AG10803 (cell line): ENCODE results near the gene TRIM15.
"Not testable (repeated sequence)": the region's sequence is repeated elsewhere in the genome, so short reads cannot be mapped to it uniquely, and the experiment has no call there.

Source experiments
- DNase-seq: peaks from one replicate; pipeline ENCODE4 v3.0.0; 2010; ENCODE audit warnings: low read depth
- H3K4me3 ChIP-seq: 2 replicates; pipeline ENCODE4 v1.5.1; 2011; ENCODE audit warnings: mild to moderate bottlenecking, low read length, control low read depth
- CTCF ChIP-seq: conservative IDR thresholded peaks from 2 replicates; pipeline ENCODE4 v1.5.1; 2011; ENCODE audit warnings: mild to moderate bottlenecking, low read length, control low read depth, inconsistent platforms

The TRIM15 gene

GRCh38 chr6:30158475-30159040 lies 4.8 kb upstream of the TRIM15 start:
- no peak for TF ChIP-seq CTCF
- no peak overlapping the region for H3K4me3 ChIP-seq
- no peak for DNase-seq

- TF ChIP-seq CTCF, result no peak
- no peak overlapping the region for H3K4me3 ChIP-seq
- no peak for DNase-seq
Observed at GRCh38 chr6:30160008-30160784, 3.1 kb upstream of the TRIM15 start.

GRCh38 chr6:30160785-30161531 lies 2.4 kb upstream of the TRIM15 start, which contains the start of gene TRIM10:
Gene TRIM10, minus strand, starts transcription at chr6:30161211. Its CDS starts 353 bp downstream, at chr6:30160858.
- DNase-seq, result no peak
- H3K4me3 ChIP-seq, result no peak within 1 kb of the TSS
- no peak for TF ChIP-seq CTCF

GRCh38 chr6:30162265-30163089 lies 869 bp upstream of the TRIM15 start:
- no peak overlapping the region for H3K4me3 ChIP-seq
- no peak for DNase-seq
- no peak for TF ChIP-seq CTCF

GRCh38 chr6:30163918-30164654 lies 740 bp downstream of the TRIM15 start:
- H3K4me3 ChIP-seq, result no peak overlapping the region
- TF ChIP-seq CTCF, result no peak
- no peak for DNase-seq

GRCh38 chr6:30164714-30165113 lies 1.4 kb downstream of the TRIM15 start:
- no peak for DNase-seq
- no peak overlapping the region for H3K4me3 ChIP-seq
- no peak for TF ChIP-seq CTCF

- DNase-seq, H3K4me3 ChIP-seq: not testable (repeated sequence)
Observed at GRCh38 chr6:30165238-30165637, 1.9 kb downstream of the TRIM15 start.
